Measurements from ENCODE around the gene CRISP1.

DNA sequence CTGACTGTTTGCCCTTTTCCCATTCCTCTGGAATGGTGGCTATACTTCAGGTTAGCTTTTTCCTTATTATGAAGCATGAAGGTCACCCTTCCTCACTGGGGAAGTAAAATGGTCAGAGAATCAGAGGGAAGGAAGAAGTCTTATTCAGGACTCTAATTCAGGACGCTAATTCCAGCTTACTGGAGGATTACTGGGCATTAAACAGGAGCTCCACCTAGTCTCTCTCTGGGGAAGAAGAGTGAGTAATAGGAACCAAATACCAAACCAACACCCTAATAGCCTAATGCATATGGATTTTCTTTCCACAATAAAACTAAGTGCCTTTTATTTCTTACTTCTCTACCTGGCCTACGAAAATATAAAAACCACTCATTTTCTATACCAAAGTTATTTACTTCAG is 10.1 kb downstream of the CRISP1 start:
- TF ChIP-seq, protein P1, sequence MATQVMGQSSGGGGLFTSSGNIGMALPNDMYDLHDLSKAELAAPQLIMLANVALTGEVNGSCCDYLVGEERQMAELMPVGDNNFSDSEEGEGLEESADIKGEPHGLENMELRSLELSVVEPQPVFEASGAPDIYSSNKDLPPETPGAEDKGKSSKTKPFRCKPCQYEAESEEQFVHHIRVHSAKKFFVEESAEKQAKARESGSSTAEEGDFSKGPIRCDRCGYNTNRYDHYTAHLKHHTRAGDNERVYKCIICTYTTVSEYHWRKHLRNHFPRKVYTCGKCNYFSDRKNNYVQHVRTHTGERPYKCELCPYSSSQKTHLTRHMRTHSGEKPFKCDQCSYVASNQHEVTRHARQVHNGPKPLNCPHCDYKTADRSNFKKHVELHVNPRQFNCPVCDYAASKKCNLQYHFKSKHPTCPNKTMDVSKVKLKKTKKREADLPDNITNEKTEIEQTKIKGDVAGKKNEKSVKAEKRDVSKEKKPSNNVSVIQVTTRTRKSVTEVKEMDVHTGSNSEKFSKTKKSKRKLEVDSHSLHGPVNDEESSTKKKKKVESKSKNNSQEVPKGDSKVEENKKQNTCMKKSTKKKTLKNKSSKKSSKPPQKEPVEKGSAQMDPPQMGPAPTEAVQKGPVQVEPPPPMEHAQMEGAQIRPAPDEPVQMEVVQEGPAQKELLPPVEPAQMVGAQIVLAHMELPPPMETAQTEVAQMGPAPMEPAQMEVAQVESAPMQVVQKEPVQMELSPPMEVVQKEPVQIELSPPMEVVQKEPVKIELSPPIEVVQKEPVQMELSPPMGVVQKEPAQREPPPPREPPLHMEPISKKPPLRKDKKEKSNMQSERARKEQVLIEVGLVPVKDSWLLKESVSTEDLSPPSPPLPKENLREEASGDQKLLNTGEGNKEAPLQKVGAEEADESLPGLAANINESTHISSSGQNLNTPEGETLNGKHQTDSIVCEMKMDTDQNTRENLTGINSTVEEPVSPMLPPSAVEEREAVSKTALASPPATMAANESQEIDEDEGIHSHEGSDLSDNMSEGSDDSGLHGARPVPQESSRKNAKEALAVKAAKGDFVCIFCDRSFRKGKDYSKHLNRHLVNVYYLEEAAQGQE (IDR thresholded peaks at IDR 0.05; ENCODE audit: borderline replicate concordance) = no peak
- TF ChIP-seq EZH2 (IDR thresholded peaks at IDR 0.05; ENCODE audit: borderline replicate concordance, insufficient read depth, low read length, poor library complexity, severe bottlenecking) (no peak), RAD21 (conservative IDR thresholded peaks at IDR 0.05) (no peak), POLR2AphosphoS5 (IDR thresholded peaks at IDR 0.05) (no peak), EP300 (conservative IDR thresholded peaks at IDR 0.05; ENCODE audit: poor library complexity, severe bottlenecking) (no peak), MXI1 (conservative IDR thresholded peaks at IDR 0.05; ENCODE audit: poor library complexity, severe bottlenecking) (no peak)
- TF ChIP-seq, protein P2, sequence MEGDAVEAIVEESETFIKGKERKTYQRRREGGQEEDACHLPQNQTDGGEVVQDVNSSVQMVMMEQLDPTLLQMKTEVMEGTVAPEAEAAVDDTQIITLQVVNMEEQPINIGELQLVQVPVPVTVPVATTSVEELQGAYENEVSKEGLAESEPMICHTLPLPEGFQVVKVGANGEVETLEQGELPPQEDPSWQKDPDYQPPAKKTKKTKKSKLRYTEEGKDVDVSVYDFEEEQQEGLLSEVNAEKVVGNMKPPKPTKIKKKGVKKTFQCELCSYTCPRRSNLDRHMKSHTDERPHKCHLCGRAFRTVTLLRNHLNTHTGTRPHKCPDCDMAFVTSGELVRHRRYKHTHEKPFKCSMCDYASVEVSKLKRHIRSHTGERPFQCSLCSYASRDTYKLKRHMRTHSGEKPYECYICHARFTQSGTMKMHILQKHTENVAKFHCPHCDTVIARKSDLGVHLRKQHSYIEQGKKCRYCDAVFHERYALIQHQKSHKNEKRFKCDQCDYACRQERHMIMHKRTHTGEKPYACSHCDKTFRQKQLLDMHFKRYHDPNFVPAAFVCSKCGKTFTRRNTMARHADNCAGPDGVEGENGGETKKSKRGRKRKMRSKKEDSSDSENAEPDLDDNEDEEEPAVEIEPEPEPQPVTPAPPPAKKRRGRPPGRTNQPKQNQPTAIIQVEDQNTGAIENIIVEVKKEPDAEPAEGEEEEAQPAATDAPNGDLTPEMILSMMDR (IDR thresholded peaks at IDR 0.05; ENCODE audit: poor library complexity, severe bottlenecking) = no peak

Measured in neural cell (in vitro differentiated cells).